Activated CD4-positive, alpha-beta T cell treated with anti-CD3 and anti-CD28 coated beads for 24 hours (primary cell): ENCODE data around the gene VILL.
A peak's percentile ranks its signal among the peaks of the same experiment; 100 is the strongest.
"Not testable (repeated sequence)": the region's sequence is repeated elsewhere in the genome, so short reads cannot be mapped to it uniquely, and the experiment has no call there.

Experiments
- DNase-seq, 2 donors: peaks; one replicate each; pipeline ENCODE4 v3.0.0-alpha.2; 2020; ENCODE audit warnings: low read depth in 2 of 2

Gene VILL

DNA sequence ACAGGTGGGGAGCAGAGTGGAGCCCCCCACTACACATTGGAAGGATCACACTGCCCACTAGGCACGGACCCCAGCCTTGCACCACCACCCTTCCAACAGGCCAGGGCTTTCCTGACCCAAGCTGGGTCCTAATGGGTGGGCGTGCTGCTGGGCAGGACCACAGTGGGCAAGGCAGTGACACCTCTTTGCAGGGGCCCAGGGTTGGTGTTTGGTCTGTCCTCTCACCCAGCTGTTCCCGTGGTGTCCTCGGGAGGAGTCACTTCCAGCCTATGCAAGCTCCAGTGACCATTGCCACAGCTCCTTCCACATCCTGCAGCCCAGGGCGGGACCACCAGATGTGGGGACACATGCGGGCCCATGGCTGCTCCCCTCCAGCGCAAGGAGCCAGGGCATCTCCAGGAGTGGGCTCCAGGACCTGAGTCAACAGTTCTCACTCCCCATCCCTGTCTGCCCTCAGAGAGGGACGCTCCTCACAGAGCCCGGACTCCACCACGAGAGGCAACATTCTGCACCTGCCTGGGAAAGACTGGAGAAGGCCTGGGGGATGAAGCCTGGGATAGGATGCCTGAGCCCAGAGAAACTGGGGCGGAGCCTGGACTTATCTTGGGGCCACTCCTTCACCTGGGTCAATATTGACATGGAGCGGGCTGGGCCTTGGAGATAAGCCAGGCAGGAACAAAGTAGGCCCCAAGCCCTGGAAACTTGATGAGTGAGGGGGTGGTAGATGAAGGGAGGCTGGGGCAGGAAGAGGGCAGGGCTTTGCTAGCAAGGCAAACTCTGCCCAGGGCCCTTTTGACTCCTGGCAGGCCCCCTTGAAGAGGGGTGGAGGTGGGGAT, 3.9 kb upstream of the VILL start:
- DNase-seq, result no peak

DNA sequence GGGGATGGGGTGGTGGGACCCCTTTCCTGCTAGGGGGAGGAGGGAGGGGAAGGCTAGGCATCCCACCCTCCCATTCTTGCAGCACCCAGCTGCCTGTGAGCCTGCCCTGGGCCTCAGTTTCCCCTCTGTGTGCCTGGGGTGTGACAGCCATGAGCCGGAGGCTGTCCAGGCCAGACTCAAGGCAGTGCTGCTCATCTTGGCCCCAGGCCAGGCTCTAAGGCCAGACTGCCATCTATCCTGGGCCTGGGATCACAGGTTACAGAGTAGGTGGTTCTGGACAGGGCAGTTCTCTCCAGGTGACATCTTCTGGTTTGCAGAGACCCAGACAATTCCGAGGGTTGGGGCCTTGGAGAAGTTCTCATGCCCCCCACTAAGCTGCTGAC, 3.3 kb upstream of the VILL start:
- DNase-seq, result no peak

DNA sequence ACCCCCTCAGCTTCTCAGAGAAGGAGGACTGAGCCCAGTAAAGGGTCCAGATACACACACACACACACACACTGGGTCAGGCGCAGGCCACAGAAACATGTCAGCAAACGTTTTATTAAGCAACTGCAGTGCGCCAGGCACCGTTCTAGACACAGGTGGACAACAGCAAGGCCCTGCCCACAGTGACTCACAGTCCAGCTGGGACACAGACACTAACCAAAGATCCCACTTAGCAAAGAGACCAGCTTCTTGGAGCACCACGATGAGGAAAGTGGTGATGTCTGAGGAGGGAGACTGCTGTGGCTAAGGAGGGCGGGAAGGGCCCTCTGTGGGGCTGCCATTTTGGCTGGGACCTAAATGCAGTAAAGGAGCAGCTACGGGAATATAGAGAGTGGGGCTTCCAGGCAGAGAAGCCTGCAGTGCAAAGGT, 2.8 kb upstream of the VILL start:
- DNase-seq, result no peak

DNA sequence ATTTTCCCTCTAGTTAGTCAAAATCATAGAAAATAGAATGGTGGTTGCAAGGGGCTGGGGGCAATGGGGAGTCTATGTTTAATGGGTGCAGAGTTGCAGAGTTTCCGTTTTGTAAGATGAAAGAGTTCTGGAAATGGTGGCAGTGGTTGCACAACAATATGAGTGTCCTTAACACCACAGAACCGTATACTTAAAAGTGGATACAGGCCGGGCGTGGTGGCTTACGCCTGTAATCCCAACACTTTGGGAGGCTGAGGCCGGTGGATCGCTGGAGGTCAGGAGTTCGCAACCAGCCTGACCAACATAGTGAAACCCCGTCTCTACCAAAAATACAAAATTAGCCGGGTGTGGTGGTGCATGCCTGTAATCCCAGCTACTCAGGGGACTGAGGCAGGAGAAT, 2.2 kb upstream of the VILL start:
- DNase-seq, result not testable (repeated sequence)

DNA sequence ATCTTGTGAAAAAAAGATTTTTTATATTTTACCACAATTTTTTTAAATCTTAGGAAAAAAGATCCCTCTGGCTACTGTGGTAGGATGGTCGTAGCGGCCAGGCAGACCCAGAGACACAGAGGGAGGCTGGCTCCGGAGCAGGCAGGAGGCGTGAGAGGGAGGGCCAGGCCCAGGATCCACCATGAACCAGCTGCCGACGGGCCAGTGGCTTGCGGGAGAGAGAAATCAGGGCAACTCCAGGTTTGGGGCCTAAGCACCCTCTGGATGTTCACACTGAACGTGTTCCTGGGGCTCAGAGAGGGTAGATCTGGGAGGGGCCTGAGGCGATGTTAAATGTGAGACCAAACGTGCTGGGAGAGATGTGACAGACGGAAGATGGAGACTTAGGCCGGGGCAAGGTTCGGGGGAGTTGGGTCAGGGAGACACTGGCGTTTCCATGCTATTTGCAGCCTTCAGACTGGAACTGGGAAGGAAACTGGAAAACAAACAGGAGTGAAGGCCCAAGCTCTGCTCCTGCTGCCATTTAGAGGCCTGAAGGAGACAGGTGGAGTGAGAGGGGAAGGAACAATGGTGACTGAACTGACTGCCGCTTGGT, 1.6 kb upstream of the VILL start:
- DNase-seq, result no peak

DNA sequence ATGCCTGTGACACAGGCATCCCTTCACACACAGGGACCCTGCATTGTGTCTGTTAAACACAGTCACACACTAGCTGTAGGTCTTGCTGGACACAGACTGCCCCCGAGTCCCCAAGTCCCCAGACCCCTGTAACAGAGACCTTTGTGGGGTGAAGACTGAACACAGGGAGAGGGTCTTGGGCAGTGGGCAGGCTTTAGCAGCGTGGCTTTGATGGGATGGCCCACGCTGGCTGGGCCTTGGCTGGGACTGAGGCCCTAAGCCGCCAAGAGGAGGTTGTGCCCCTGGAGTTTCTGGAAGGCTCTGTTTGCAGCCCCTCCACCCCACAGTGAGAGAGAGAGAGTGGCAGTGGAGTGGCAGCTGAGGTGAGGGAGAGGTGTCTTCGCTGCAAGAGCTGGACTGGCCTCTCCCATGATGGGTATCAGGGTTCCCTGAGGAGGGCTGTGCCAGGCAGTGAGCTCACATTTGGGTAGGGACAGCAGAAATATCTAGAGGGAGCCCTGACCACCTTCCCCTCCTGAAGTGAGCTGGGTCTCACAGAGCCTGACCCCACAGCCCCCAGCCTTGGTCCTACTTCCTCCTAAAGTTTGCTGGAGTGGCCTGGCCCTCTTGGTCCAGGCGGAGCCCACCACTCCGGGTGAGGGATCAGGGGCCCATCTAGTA, 635 bp upstream of the VILL start:
- DNase-seq, result no peak

DNA sequence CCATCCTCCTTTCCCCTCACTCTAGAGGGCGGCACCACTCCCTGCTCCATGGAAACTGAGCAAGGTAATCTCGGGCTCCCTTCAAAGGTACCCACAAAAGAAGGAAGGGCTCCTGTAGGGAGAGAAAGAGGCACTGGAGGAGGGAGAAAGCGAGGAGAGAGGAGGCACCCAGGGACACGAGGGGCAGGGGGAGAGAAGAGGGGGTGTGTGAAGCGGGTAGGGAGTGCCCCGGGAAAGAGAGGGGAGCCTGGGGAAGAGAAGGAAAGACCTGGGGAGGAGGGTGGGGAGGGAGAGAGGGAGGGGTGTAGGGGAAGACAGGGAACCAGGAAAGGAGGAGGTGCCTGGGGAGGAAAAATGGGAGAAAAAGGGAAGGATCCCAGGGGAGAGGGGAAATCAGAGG, 523 bp downstream of the VILL start:
- DNase-seq, result no peak

DNA sequence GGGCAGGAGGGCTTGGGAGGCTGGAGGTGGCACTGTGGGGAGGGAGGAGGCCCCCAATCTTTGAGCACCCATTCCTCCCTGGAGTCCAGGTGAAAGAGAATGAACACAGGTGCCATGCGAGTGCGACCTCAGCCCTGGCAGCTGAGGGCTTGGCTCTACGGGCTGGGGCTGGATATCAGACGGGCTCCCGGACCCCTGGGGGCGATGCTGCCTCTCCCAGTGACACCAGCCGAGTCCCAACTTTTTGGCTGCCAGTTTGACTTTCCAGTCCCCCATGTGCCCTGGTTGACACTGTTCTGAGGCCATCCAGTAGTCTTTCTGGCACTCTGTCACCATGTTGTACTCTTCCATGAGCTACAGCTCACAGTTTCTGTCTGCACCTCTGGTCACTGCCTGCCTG, 1.2 kb downstream of the VILL start:
- DNase-seq, result no peak

DNA sequence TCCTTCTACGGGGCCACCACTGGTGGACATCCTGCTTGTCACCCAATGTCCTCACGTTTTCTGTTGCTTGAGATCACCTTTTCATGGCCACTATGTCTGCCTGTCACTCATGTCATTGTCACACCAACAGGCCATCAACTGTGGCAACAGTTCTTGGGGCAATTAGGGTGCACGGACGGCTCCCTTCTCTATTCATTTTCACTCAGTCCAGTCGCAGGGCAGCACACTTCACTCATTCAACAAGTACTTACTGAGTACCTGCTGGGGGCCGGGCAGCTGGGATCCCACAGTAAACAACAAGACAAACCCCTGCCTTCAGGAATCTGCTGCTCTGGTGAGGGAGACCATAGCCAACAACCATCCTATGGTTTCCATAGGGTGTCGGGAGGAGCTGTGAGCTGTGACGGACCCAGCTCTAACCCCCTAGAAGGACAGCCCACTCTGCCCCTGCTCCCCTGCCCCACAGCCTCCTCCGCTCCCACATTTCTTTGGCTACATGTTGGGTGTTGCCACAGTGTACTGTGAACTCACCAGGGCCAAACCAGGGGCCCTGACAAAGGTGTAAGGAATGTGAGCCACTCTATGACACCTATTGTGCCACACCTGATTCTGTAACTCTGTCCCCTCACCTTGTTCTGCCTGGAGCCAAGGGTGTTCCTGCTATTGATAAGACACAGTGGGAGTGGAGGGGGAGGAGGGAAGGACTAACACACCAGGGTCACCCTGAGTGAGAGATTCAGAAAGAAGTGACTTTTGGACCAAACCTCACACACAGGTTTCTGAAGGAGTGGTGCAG, 1.9 kb downstream of the VILL start:
- DNase-seq, result no peak

DNA sequence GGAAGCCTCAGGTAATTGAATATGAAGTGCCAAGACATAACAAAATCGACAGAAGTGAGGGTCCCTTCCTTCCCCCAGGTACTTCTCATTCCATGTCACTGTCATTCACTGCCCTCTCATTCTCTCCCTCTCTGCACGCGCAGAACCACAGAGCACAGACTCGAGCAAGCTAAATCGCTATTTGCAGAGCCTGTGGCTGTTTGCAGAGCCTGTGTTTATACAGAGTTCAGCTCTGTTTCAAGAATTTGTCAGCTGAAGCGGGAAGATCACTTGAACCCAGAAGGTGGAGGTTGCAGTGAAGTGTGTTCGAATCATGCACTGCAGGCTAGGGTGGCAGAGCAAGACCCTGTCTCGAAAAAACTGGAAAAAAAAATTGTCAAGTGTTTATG, 2.5 kb downstream of the VILL start:
- no peak for DNase-seq

DNA sequence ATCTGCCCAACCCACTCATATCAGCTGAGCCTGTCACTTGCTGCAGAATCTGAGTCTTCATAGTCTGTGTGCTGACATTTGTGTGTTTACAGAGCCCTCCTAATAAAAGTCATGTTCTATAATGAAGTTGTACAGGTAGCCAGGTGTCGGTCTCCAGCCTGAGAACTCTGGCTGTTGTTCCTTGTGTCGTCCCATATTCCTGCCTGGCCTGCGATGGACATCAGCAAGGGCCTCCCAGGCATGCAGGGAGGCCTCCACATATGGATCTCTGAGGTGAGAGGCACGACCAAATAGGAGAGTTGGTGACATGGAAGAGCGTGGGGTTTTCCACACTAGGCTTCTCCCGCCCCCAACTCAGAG, 2.9 kb downstream of the VILL start:
- no peak for DNase-seq

DNA sequence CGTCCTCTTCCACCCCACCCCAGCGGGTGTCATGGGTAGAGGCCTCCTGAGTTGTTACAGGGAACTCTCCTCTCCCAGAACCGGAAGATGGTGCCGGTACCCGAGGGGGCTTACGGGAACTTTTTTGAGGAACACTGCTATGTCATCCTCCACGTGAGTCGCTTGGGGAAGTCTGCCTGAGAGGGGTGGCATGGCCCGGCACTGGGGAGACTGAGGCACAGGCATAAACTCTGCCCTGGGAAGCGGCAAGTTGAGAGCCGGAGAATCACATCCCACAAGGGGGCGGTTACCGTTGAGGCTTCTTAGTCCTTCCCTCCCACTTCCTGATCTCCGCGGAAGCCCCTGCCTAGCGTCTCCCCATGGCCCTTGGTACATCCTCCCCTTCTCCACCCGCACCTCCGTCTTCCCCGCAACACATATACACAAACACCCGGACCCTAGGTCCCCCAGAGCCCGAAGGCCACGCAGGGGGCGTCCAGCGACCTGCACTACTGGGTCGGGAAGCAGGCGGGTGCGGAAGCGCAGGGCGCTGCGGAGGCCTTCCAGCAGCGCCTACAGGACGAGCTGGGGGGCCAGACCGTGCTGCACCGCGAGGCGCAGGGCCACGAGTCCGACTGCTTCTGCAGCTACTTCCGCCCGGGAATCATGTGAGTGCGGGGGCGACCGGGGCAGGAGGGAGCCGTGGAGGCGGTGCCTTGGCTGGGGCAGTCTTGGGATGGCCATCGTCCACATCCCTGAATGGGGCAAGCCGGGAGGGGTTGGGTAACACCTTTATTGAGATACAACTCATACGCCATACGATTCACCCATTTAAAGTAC, 3.4 kb downstream of the VILL start:
- peak; percentile 65 to 66 for DNase-seq

DNA sequence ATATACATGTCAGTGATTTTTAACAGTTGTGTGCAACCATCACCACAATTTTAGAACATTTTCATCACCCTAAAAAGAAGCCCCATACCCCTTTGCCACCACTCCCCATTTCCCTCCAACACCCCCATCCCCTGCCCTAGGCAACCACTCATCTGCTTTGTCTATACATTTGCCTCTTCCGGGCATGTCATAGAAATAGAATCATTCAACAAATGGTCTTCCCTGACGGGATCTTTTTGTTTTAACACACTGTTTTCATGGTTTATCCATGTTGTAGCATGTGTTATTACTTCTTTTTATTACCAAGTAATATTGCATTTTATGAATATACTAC, 4.0 kb downstream of the VILL start:
- no peak for DNase-seq

DNA sequence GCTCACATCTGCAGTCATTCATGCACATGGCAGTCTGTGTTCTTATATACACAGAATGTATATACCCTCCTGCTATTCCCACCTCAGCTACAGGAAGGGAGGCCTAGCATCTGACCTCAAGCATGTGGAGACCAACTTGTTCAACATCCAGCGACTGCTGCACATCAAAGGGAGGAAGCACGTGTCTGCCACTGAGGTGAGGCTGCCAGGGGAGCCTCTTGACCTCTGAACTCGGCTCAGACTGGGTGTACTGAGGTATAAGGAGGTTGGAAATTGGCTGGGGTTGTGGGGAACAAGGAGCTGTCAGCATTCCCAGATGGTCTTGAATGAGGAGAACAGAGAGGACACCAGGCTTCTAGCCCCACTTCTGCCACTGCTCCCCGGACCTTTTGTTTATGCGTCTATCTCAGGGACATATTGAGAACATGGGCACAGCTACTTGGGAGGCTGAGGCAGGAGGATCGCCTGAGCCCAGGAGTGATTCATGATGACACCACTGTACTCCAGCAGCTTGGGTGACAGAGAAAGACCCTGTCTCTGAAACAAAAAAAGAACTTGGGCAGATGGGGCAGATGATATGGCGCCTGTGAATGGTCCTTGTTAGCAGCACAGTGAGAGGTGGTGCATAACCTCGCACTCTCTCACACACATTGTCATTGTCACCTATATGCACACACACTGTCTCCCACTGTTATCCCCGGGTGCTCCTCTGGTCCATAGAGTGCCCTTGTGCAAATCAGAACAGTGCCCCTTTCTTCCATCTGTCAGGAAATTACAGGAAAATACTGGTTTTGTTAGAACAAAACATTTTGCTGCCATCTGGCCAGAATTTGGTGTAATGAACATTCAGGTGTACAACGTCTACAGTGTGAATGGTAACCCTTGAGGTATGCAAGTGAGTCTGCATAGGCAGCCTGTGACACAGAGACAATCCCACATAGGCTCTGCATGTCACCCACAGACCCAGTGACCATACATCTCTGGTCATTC, 5.4 kb downstream of the VILL start:
- DNase-seq, result no peak

DNA sequence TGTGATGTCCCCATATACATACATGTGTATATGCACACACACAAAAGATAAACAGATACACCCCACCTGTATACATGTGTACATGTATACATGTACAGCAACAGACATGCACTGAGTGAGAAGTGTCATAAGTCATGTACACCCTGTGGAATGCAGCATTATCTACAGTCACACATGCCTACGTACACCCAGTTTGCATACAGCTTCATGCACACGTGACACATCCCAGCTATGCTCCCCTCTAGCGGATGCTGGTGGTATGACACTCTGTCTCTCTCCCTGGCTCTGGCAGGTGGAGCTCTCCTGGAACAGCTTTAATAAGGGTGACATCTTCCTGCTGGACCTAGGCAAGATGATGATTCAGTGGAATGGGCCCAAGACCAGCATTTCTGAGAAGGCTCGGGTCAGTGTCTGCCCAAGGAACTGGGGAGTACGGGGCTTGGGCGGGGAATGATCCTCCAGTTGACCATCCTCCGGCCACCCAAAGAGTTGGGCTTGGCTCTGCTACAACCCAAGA, 6.3 kb downstream of the VILL start:
- DNase-seq, result peak; percentile 76 to 83

DNA sequence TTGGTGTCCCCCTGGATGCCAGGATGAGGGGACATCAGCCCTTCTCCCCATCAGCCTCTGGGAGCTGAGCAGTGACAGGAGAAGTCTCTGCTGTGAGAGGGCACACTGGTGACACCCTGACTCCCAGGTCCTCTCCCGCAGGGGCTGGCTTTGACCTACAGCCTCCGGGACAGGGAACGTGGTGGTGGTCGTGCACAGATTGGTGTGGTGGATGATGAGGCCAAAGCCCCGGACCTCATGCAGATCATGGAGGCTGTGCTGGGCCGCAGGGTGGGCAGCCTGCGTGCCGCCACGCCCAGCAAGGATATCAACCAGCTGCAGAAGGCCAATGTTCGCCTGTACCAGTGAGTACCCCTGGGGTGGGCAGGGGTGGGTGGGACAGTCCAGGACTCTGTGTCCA, 6.8 kb downstream of the VILL start:
- DNase-seq, result no peak

DNA sequence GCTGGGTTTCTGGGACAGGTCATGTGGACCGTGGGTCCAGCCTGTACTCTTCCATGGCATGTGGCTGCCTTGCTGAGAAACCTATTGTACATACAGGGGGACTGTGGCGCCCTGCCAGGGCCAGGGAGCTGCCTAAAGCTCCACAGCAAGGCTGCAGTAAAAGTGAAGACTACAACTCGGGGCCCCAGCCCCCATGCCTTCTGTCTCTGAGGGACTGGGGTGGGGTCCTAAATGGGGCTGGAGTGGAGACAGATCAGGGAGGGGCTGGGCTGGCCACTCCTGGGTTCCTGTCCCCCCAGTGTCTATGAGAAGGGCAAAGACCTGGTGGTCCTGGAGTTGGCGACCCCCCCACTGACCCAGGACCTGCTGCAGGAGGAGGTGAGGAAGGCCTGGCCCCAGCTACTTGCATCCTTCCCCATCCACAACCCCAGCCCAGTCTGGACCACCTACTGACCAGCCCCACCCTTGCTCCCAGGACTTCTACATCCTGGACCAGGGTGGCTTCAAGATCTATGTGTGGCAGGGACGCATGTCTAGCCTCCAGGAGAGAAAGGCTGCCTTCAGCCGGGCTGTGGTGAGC, 7.3 kb downstream of the VILL start:
- DNase-seq, result no peak

DNA sequence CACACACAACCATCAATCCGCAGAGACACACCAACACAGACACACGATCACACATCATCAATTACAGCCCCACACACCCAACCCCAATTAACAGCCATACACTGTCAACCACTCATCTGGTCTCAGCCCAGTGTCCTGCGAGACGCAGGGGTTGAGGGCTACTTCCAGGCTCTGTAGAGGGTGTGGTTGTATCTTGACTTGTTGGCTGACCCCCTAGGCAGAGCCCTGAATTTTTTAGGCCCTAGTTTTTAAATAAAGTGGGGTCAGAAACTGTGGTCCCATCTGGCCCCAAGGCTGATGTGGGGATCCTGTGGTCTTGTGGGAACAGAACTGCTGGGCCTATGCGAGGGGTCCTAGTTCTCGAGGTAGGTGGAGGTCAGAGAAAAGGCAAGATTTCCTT, 9.2 kb downstream of the VILL start:
- no peak for DNase-seq

DNA sequence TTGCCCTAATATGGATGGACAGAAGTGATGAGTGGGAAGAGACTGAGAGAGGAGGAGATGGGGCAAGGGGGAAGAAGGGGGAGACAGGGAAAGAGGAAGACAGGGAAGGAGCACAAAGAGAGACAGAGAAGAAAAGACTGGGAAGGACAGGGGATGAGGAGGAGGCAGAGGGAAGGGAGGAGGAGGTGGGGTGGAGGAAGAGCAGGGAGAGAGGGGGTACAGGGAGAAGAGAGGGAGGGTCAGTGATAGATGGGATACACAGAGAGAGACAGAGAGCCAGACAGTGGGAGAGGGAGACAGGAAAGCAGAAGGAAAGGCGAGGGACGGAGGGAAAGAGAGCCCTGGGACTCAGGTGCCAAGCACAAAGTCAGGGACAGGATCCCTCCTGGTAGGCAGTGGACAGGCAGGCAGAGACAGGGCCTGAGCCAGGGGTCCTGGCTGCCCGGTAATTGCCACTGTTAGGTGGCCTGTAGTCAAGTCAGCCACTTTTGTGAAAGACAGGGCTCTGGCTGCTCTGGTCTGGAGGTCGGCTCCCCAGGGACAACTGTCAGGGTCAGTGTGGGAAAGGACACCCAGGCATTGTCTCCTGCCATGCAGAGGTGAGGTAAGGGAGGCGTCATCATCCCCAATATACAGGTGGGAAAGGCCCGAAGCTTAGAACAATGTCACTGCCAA, 9.8 kb downstream of the VILL start:
- no peak for DNase-seq
